Activated naive CD8-positive, alpha-beta T cell treated with anti-CD3 and anti-CD28 coated beads, Interleukin-2, amount 50 U/mL, for 16 hours (primary cell): ENCODE results near the gene ALB.

Experiments
- DNase-seq: peaks from one replicate; pipeline ENCODE4 v3.0.0-alpha.2; 2020; ENCODE audit warnings: low read depth, low spot score

Gene ALB

DNA sequence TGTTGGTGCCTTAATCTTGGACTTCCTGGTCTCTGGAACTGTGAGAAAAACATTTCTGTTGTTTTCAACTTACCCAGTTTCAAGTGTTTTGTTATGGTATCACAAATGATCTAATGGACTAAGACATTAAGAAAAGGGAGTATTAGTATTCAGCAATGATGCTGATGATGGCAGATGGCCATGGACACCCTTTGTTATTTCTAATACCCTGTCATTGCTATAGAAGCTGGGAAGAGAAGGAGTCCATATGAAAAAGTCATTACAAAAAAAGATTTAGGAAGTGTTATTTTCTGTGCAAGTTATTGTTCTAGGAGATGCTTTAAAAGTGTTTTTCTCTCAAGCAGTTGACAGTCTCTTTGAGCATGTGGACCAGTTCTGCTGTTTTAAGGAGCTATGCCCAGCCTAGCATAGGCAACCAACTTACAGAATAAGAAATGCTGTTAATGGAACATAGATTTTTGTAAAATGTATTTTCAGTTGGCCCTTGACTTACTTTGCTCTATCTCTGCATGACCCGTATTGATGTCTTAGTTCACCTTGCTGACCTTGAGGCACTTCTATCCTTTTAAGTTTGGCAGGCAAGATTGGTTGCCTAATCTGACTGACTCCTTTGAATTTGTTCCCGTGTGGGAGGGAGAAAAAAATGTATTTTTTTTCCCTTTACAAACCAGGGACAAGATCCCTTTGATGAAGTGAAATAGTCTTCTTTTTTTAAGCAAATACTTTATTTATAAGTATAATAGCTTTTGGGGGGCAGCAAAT lies 25.9 kb downstream of the ALB start:
- DNase-seq = no peak

GRCh38 chr4:73431813-73432168 lies 27.7 kb downstream of the ALB start:
- no peak for DNase-seq

- DNase-seq = no peak
Measured at GRCh38 chr4:73432169-73433000, 28.3 kb downstream of the ALB start.

DNA sequence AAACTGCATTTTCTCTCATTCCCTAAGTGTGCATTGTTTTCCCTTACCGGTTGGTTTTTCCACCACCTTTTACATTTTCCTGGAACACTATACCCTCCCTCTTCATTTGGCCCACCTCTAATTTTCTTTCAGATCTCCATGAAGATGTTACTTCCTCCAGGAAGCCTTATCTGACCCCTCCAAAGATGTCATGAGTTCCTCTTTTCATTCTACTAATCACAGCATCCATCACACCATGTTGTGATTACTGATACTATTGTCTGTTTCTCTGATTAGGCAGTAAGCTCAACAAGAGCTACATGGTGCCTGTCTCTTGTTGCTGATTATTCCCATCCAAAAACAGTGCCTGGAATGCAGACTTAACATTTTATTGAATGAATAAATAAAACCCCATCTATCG lies 29.1 kb downstream of the ALB start:
- no peak for DNase-seq

DNA sequence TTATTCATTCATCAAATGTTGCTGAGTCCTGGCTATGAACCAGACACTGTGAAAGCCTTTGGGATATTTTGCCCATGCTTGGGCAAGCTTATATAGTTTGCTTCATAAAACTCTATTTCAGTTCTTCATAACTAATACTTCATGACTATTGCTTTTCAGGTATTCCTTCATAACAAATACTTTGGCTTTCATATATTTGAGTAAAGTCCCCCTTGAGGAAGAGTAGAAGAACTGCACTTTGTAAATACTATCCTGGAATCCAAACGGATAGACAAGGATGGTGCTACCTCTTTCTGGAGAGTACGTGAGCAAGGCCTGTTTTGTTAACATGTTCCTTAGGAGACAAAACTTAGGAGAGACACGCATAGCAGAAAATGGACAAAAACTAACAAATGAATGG lies 30.2 kb downstream of the ALB start:
- DNase-seq = no peak

DNA sequence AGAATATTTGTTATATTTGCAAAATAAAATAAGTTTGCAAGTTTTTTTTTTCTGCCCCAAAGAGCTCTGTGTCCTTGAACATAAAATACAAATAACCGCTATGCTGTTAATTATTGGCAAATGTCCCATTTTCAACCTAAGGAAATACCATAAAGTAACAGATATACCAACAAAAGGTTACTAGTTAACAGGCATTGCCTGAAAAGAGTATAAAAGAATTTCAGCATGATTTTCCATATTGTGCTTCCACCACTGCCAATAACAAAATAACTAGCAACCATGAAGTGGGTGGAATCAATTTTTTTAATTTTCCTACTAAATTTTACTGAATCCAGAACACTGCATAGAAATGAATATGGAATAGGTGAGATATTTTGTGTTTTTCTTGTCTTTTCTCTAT lies 31.9 kb downstream of the ALB start, which contains the start of gene AFP:
AFP (plus strand) TSS at position 238 of the 400 bp plus-strand sequence; CDS start at position 280, 42 bp downstream.
- DNase-seq = no peak

- DNase-seq = no peak
Measured at GRCh38 chr4:73436674-73437557, 32.8 kb downstream of the ALB start.

DNA sequence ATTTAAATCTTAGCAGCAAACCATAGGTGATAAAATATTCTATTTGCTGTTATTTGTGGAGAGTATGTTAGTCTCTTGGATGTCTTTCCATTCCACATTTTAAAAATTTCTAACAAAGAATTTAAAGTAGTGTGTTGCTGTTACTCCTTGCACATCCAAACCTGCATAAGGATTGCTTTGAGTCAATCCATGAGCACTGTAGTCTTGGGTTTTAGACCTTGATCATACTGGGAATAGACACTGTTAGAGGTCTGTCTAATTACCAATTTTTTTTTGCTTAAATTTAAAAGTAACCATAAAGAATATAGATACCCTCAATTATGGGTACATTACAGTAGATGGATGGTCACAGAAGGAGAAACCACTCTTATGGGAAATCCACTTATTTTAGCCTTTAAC lies 33.5 kb downstream of the ALB start:
- DNase-seq = no peak

GRCh38 chr4:73438048-73438447 lies 34.0 kb downstream of the ALB start:
- DNase-seq = no peak

DNA sequence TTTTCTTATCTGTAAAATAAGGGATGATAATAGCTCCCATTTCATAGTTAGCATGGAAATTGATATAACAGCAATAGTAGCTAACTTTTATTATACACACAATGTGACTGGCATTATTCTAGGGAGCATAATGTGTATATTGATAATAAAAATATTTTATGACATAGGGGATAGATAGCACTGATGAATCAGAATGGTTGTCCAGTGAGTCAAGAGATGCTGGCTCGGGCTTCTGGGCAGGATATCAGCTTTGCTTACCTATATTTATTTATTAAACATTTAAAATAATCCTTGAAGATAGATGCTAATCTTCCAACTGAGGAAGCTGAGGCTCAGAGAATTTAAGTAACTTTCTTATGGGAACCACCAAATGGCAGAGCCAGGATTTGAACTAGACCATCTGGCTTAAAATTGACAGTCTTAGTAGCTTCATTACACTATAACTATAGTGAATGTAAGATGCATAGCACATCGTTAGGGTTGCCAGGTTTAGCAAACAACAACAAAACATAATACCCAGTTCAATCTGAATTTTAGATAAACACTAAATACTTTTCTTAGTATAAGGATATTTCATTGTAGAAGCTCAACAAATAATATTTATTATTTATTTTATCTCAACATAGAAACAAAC lies 34.6 kb downstream of the ALB start:
- no peak for DNase-seq

- DNase-seq = no peak
Measured at GRCh38 chr4:73439445-73439844, 35.4 kb downstream of the ALB start.

DNA sequence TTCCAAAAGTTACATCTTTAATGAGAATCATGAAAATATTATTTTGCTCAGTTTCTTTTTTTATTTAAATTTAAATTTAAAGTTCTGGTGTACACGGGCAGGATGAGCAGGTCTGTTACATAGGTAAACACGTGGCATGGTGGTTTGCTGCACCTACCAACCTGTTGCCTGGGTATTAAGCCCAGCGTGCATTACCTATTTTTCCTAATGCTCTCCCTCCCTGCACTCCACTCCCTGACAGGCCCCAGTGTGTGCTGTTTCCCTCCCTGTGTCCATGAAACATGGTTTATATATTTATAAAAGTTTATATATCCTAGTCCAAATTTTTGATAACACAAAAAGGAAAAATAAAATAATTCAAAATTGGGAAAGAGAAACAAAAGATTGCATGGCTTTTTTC lies 35.9 kb downstream of the ALB start:
- DNase-seq = no peak

- DNase-seq = no peak
Measured at GRCh38 chr4:73440653-73441052, 36.6 kb downstream of the ALB start.

DNA sequence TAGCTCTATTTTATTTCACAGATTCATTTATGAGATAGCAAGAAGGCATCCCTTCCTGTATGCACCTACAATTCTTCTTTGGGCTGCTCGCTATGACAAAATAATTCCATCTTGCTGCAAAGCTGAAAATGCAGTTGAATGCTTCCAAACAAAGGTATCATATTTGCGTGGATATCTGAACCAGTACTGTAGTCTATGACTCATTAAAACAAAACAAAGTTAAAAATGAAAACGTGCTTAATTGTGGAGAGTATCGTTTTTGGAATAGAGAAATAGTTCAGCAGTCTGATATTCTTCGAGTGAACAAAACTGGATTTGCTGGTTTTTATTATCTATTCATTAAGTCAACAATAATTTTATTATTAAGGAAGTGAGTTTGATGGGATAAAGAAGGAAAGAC lies 38.2 kb downstream of the ALB start:
- no peak for DNase-seq

GRCh38 chr4:73443224-73443623 lies 39.1 kb downstream of the ALB start:
- no peak for DNase-seq

DNA sequence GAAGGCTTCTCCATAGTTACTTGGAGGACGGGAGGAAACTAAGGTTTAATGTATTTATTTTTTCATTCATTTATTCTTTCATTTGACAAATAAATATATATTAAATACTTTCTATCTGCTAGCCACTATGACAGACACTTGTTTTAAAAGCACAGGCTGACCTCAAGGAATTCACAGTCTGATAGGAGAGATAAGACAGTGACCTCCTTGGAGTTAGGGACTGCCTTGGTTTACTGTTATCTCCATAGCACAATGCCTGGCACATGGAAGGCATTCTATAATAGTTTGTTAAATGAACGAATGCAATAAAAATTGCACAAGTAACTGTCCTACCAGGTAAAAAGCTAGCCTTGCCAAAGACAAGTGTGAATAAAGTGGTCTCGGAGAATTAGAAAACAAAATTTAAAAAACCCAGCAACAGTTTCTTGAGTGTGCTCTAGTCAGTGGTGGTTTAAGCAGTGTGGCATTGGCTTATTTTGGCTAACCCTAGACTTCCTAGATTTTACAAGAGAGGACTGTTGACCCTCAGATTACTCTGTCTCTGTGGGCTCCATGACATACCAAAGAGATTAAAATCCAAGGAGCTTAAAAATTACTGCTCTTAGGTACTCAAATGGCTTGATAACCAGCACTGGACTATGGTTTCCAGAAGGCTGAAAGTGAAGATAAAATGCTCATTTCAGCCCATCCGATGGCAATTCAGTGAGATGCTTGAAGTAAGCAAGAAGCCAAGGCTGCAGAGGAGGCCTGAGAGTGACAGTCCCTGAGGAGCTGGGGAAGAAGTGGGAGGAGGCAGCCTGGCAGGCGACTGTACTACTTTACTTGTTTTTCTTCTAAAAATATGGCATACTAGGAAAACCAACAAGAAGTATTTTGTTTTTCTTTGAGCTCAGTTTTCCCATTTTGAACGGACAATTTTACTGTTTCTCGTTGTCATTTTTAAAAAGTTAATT lies 41.6 kb downstream of the ALB start:
- no peak for DNase-seq

DNA sequence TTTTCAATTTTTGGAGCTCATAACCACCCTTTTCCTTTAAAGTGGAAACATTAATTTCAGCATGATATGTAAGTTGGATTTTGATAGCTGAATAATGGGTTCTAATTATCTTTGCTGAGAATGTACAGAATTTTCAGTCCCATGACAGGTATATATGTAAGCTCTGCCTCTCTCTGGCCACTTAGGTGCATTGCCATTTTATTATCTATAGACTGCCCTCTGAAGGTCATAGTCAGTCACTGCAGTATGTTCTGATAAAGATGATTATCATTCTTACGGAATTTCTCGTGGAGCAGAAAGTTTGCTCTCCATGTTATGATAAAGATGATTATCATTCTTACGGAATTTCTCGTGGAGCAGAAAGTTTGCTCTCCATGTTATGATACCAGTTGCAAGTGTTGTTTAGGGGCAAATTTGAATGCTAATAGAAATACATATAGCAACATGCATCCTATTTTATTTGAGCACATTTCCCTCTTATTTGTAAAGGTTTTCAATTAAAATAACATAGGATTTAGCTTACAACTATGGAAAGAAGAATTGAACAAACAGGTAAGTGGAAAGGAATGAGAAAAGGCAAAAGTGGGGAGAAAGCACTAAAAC lies 42.4 kb downstream of the ALB start:
- DNase-seq = no peak

DNA sequence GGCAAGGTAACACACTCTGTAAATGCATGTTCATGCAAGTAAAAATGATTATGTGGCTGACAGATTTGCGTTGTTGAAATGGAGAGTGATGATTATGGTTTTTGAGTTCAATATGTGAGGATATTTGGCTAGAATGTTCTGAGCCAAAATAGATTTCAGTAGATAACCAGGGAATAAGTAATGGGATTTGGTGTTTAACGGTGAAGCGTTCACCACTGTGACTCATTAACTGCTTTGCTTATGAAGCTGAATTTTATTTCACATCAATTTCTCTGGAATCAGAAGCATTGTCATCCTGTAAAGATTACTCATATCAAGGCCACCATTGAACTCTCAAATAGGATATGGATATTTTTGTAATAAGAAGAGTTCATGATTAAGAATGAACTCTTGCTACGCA lies 43.6 kb downstream of the ALB start:
- no peak for DNase-seq

DNA sequence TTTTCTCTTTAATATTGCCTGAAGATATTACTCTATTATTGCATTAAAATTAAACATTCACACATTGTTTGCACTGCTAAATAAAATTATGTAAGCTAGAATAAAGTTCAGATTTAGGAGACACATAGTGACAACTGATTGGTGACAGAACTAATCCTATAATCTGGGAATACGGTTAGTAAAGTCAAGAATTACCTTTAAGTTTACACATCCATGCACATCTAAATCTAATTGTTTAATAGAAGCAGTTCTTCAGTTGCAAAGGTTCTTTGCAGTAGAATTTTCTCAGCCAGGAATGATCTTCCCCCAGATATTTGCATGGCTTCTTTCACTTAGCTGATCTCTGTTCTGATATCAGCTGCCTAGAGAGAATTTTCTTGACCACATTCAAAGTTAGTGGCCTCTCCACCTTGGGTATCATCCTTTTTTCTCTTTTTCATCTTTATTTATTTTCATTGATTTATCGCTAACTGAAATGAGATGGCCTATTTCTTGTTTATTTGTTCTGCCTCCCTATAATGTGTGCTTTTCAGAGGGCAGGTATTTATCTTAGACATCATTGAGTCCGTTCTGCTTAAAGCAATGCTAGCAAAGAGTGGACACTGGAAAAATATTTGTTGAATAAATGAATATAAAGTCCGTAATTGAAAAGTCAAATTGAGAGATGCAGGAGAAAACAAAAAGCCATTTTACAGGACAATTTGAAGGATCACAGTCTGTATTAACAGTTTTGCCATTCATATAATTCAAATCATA lies 44.5 kb downstream of the ALB start:
- no peak for DNase-seq
